Right lobe of liver (tissue), 6 donors: ENCODE measurements around the gene WDR82. TPM values are rescaled to one million over a fixed set of nuclear protein-coding genes. Genes with fewer than 3 reads are reported as not detected.

Experiments used
- ATAC-seq, 4 donors: fragments of 200-7000 bp; cut with Tn5 transposase; one replicate each; pipeline ENCODE4 v1.9.1; 2020; ENCODE audit warnings: mild to moderate bottlenecking in 4 of 4, moderate library complexity in 4 of 4
- DNase-seq, 3 donors: peaks; one replicate each; pipeline ENCODE4 v3.0.0-alpha.2; 2020
- H3K27ac ChIP-seq, 3 donors: fragments of 200-600 bp; one replicate each; pipeline ENCODE4 v1.8.0; 2022
- H3K27me3 ChIP-seq, 2 donors: fragments of 200-600 bp; one replicate each; pipeline ENCODE4 v1.8.0; 2022
- H3K36me3 ChIP-seq, 4 donors: fragments of 200-600 bp; sonication (generic) in 1 of 4; one replicate each; pipeline versions ENCODE4 v1.5.1 to v1.8.0; 2017 to 2022; ENCODE audit warnings: control low read depth in 1 of 4
- H3K4me1 ChIP-seq, 4 donors: fragments of 200-600 bp; sonication (generic) in 1 of 4; one replicate each; pipeline versions ENCODE4 v1.5.1 to v1.8.0; 2017 to 2022; ENCODE audit warnings: control low read depth in 1 of 4
- H3K4me3 ChIP-seq, 3 donors: fragments of 200-600 bp; one replicate each; pipeline ENCODE4 v1.8.0; 2022
- H3K9me3 ChIP-seq, 4 donors: fragments of 200-600 bp; sonication (generic) in 1 of 4; one replicate each; pipeline versions ENCODE4 v1.5.1 to v1.8.0; 2017 to 2022; ENCODE audit warnings: control low read depth in 1 of 4
- POLR2A ChIP-seq: fragments of 450-650 bp; IDR thresholded peaks from one replicate; pipeline ENCODE4 v1.6.1; 2017; ENCODE audit warnings: antibody characterized with exemption, mild to moderate bottlenecking
- WGBS: methylation state at CpG from one replicate; pipeline ENCODE4 v1.1.6; 2018; ENCODE audit warnings: low coverage, low lambda C conversion rate; ENCODE audit not compliant: insufficient coverage; ENCODE audit errors: missing lambda C conversion rate; 5-methylcytosine and 5-hydroxymethylcytosine counted together
- intact Hi-C, 2 donors: fragments of 100-400 bp; cut with DNase I; formaldehyde crosslinking; loops; one replicate each; pipeline versions ENCODE4 v1.11.2 to v1.14.1; 2022
- total RNA-seq, 6 experiments: library from RNA; depleted of rRNA in 2 of 6; stranded (reverse); fragments of >200 nt in 2 of 6; fragmentation: NEBNext Ultra II Directional in 3 of 6; extraction: Animal tissue kit (Norgen Biotek cat#: 25700) in 3 of 6; gene quantifications; one replicate each; pipeline versions ENCODE4 v1.1.0 to v1.2.4, GENCODE V29; 2016 to 2023
- TF ChIP-seq, protein P1 (sequence below), 4 donors: fragments of 200-600 bp in 3 of 4; fragments of 450-650 bp in 1 of 4; IDR thresholded peaks; one replicate each; pipeline versions ENCODE4 v1.5.1 to v1.8.0; 2016 to 2022; ENCODE audit warnings: antibody characterized with exemption in 4 of 4, mild to moderate bottlenecking in 2 of 4
- donor health status: DM: no; HTN: yes; CAD: no.
- donor health status: DM: no; HTN: no; CAD: no.
- donor health status: DM: no; HTN: no; CAD: no.
- donor health status: DM: no; HTN: yes; CAD: no.
- donor health status: DM: no; HTN: yes; CAD: no.

WDR82 gene
- total RNA-seq, 6 experiments from 2014 or later: 14.1 to 25.2 (median 20.7) TPM

DNA sequence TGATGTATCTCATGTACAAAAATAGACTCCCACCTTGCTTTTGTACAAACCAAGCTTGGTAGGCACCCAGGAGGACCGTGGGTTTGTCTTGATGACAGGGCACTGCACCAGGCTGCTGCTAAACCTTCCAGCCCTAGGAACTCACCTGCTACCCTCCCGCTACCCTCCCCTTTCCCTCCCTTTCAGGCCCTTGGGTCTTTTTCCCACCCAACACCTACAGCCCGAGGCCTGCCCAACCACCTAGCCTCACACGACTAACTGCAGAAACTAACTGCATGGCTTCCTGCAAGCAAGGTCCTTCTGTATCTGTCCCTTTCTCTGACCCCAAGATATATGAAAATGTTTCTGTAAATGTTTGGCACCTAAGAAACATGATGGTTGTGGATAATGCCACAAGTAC is 21.8 kb downstream of the WDR82 start:
- DNase-seq (no peak), ATAC-seq (no peak)
- Histone ChIP-seq H3K9me3 (no peaks in the 10 kb centered on the region), H3K36me3 (peaks cover 14 to 89% (median 59%) of the 10 kb centered on the region in 4 donors), H3K4me3 (no peak overlapping the region), H3K4me1 (no peaks in the 10 kb centered on the region), H3K27me3 (no peaks in the 10 kb centered on the region), H3K27ac (no peak overlapping the region)
- intact Hi-C loops: no loop called here
- TF ChIP-seq, protein P1, sequence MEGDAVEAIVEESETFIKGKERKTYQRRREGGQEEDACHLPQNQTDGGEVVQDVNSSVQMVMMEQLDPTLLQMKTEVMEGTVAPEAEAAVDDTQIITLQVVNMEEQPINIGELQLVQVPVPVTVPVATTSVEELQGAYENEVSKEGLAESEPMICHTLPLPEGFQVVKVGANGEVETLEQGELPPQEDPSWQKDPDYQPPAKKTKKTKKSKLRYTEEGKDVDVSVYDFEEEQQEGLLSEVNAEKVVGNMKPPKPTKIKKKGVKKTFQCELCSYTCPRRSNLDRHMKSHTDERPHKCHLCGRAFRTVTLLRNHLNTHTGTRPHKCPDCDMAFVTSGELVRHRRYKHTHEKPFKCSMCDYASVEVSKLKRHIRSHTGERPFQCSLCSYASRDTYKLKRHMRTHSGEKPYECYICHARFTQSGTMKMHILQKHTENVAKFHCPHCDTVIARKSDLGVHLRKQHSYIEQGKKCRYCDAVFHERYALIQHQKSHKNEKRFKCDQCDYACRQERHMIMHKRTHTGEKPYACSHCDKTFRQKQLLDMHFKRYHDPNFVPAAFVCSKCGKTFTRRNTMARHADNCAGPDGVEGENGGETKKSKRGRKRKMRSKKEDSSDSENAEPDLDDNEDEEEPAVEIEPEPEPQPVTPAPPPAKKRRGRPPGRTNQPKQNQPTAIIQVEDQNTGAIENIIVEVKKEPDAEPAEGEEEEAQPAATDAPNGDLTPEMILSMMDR (IDR thresholded peaks at IDR 0.05): no peak
- TF ChIP-seq POLR2A: no peak
- WGBS: 74% methylated on average over 4 of the region's 4 CpGs

DNA sequence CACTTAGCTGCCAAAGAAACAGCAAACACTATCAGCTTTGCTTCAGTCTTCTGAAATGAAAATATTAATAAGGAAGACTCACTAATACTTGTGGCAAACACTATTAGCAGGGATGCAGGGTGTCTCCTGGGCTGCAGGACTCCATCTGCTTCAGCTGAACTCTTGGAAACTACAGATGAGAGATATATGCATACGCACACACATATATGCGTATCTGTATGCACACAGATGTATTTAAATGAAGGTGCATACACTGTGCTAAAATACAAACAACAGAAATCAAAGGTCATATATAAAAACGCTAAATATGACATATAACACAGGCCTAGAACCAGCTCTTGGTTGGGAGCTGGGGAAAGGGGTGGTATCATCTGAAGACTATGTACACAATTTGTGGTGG is 22.3 kb downstream of the WDR82 start:
- intact Hi-C loops: no loop called here
- TF ChIP-seq POLR2A: no peak
- TF ChIP-seq, protein P1 (IDR thresholded peaks at IDR 0.05): no peak
- Histone ChIP-seq H3K27ac (no peak overlapping the region), H3K9me3 (no peaks in the 10 kb centered on the region), H3K4me1 (no peaks in the 10 kb centered on the region), H3K4me3 (no peak overlapping the region), H3K36me3 (peaks cover 14 to 87% (median 58%) of the 10 kb centered on the region in 4 donors), H3K27me3 (no peaks in the 10 kb centered on the region)
- DNase-seq (no peak), ATAC-seq (no peak)
- WGBS: 78% methylated on average over 3 of the region's 3 CpGs

DNA sequence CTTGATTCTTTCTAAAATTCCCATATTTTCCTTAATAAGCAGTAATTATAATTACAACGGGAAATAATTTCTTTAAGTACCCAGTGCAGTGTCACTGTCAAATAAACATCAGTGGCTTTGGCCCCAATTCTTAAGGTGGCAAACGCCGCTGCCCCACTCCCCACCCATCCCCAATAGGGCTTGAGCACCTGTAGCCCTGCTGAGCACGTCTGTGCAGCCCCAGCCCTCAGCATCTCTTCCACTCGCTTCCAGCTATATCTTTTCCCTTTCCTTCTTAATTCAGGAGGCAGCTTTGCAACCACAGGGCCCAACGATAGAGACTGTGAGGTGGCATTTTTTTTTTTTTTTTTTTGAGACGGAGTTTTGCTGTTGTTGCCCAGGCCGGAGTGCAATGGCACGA is 23.8 kb downstream of the WDR82 start:
- Histone ChIP-seq H3K27me3 (no peaks in the 10 kb centered on the region), H3K4me3 (no peak overlapping the region), H3K9me3 (no peaks in the 10 kb centered on the region), H3K27ac (no peak overlapping the region), H3K36me3 (peaks cover 14 to 71% (median 46%) of the 10 kb centered on the region in 4 donors), H3K4me1 (no peaks in the 10 kb centered on the region)
- TF ChIP-seq, protein P1 (IDR thresholded peaks at IDR 0.05): no peak
- TF ChIP-seq POLR2A: no peak
- ATAC-seq (no peak), DNase-seq (no peak)
- intact Hi-C loops: no loop called here
- WGBS: 77% methylated on average over 7 of the region's 9 CpGs

DNA sequence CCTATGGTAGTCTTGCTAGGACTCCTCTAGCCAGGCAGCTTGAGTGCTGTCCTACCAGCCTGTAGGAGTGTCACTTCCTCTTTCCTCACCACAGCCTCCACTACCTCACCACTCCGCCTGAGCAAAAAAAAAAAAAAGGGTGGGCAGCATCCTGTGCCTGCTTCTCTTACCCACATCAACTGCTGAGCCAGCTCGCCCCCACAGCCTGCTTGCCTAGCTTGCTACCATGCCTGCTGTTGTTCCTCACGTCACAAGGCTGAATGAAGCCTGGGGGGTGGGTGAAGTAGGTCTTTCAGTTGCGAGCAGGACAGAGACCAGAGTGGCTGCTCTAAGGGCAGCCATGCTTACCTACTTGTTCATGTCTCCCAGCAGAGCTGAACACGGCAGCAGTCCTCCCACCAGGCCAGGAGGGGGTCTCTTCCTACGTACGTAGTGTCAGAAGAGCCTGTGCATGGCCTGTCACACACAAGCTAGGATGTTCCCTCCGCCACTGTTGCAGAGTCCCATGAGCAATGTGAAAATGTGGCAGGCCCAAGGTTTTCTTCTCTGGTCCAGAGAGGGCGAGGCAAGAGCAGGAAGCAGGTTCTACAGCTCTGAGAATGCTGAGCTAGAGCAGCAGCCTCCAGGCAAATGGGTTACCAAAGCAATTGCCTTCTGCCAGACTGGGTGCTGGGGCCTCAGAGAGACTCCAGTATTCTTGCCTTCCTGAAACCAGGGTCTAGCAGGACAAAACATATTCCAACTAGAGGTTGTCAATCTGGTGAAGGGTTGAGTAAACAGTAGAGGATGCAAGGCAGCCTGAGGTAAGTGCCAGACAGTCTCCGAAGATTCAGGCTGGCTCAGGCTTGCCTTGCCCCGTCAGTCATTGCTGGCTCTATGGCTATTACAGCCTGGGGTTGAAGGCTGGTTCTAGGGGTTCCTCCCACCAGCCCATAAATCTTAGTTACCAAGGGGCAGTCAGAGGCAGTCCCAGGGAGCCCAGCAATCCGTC is 24.8 kb downstream of the WDR82 start:
- Histone ChIP-seq H3K9me3 (no peaks in the 10 kb centered on the region), H3K4me3 (no peak overlapping the region), H3K27ac (no peak overlapping the region), H3K4me1 (no peaks in the 10 kb centered on the region), H3K27me3 (no peaks in the 10 kb centered on the region), H3K36me3 (peaks cover 6 to 61% (median 37%) of the 10 kb centered on the region in 4 donors)
- WGBS: 39% methylated on average over 5 of the region's 12 CpGs
- ATAC-seq (peak; percentile 59 to 70 (median 64)), DNase-seq (peak in 2 of 3 donors; percentile 45 to 61)
- intact Hi-C loops: no loop called here
- TF ChIP-seq, protein P1 (IDR thresholded peaks at IDR 0.05): no peak
- no peak for TF ChIP-seq POLR2A
